H4 (cell line): ENCODE results near the gene ZNF473. TPM values are rescaled to one million over a fixed set of nuclear protein-coding genes. Genes with fewer than 3 reads are reported as not detected.
A peak's percentile ranks its signal among the peaks of the same experiment; 100 is the strongest.
"Not testable (repeated sequence)": the region's sequence is repeated elsewhere in the genome, so short reads cannot be mapped to it uniquely, and the experiment has no call there.

Source experiments
- DNase-seq: peaks from one replicate; pipeline ENCODE4 v3.0.0-alpha.2; 2015; ENCODE audit warnings: low spot score
- total RNA-seq: library from RNA; depleted of rRNA; stranded (reverse); fragments of >200 nt; shearing (Covaris generic); gene quantifications from 2 replicates; pipeline ENCODE4 v1.2.3, GENCODE V29; 2014

ZNF473 gene
- total RNA-seq, 1 experiment from 2014 or later: 15.8 TPM

DNA sequence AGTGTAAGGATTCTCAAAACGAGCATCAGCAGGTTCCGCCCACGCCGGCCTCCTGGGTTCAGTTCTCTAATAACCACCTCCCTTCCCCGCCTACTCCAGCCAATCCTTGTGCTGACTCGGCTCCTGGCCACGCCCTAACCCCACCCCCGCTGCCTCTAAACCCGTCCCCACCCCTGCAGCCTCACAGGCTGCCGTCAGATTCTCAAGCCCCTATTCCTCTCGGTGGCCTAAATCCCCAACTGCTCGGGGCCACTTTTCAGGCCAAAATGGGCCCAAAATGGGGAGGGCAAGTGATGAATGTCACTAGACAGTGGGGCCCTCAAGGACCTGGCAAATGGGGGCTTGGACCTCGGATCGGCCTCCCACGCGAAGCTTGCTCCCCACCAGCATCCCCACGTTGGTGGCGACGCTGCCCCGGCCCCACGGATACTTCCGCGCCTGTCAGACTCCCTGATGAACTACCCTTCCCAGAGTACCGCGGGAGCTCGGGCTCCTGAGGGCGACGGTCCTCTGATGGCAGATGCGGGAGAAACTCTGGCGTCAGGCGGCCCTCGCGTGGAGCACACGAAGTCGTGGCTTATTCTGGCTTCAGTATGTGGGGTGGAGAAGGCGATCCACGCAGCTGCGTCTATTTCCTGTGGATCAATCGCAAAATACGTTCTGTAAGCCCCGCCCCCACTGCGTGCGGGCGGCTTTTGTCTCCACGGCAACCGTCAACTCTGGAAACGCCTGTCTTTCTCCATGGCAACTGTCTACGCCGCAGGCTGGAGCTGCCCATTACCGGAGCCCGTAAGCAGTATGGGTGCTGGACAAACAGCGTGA, 24.8 kb downstream of the ZNF473 start:
- DNase-seq: peak; percentile 79

DNA sequence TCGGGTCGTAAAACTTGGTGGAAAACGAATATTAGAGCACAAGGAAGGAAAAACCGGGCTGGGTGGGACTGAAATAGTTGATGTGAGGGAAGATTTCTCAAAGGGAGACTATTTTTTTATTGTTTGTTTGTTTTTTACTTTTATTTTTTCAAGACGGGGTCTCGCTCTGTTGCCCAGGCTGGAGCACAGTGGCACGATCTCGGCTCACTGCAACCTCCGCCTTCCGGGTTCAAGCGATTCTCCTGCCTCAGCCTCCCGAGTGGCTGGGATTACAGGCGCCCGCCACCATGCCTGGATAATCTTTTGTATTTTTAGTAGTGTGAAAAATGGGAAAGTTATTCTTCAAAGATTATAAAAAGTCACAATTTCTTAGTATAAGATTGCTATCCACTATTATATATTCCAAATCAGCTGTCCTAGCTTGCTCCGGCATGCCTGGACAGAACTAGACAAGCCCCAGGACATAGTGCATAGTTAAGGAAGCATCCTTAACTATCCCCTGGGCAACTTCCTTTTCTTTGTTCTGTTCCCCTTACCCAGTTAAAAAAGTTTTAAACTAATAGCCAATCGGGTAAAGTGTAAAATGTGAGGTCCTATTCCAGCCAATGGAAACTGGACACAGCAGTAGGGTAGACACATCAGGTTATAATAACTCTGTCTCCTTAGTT, 25.6 kb downstream of the ZNF473 start:
- not testable (repeated sequence) for DNase-seq

DNA sequence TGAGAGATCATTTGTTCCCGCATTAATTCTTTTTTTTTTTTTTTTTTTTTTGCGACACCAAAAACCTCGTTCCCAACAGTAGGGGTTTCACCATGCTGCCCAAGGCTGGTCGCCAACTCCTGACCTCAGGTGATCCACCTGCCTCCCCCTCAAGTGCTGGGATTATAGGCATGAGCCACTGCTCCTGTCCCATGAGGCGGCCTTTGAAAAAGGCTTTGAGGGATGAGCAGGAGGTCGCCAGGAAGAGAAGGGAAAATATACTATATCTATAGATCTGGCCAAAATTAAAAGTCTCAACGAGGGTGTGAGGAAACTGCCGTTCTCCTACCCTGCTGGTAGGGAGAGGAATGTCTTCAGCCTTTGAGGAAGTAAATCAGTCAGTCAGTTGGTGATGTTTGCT, 26.2 kb downstream of the ZNF473 start:
- DNase-seq: no peak

- no peak for DNase-seq
These were observed 27.3 kb downstream of the ZNF473 start for GRCh38 chr19:50053119-50053518.

DNA sequence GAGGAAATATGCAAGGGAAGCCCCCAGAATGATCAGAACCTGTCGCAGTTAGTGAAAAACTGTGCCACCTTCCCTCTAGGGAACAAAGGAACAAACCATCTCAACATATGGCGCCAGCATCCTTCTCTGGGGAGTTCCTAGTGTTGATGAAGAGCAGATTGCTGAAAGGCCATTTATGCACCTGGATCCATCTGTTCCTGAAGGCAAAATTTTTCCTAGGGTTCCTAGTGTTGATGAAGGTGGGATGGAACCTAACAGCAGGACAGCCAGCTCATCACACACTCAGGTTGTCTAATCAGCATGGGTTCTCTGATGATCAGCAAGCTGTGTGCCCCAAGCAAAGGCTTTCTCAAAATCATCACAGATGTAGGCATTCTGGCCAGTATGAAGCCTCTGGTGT, 32.6 kb downstream of the ZNF473 start:
- no peak for DNase-seq

DNA sequence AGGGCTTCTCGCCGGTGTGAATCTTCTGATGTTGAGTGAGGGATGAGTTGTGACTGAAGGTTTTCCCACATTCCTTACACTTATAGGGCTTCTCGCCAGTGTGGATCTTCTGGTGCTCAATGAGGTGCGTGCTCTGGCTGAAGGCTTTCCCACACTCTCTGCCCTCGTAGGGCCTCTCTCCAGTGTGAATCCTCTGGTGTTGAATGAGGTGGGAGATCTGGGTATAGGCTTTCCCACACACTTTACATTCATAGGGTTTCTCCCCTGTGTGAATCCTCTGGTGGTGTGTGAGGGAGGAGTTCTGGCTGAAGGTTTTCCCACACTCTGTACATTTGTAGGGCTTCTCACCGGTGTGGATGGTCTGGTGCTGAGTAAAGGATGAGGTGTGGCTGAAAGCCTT, 33.2 kb downstream of the ZNF473 start:
- no peak for DNase-seq

DNA sequence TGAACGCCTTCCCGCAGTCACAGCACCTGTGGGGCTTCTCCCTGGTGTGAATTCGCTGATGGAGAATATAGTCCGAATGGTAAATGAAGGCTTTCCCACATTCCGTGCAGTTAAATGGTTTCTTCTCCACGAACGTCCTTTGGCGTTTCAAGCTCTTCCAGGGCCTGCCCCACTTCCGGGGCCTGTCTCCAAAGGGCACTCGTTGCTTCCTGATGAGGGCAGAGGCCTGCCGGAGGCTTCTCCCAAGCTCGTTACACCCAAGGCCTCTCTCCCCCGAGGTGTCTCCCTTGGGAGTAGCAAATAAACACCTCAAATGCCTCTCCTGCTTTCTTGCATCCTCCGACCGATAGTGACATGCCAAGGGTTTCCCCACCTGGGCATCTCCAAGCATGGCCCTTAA, 34.3 kb downstream of the ZNF473 start:
- no peak for DNase-seq

DNA sequence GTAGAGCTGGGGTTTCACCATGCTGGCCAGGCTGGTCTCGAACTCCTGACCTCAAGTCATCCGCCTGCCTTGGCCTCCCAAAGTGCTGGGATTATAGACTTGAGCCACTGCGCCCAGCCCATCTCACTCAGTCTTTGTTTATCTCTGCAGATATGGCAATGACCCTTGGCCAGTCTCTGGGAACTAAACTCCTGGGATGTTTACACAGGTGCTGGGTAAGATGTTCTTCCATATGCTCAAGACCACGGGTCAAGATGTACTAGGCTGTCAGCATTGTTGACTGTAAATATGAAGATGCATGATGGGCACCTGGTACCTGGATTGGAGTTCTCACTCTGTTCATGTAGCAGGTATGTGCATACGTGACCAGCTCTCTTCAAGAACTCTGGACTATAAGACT, 35.8 kb downstream of the ZNF473 start:
- no peak for DNase-seq

DNA sequence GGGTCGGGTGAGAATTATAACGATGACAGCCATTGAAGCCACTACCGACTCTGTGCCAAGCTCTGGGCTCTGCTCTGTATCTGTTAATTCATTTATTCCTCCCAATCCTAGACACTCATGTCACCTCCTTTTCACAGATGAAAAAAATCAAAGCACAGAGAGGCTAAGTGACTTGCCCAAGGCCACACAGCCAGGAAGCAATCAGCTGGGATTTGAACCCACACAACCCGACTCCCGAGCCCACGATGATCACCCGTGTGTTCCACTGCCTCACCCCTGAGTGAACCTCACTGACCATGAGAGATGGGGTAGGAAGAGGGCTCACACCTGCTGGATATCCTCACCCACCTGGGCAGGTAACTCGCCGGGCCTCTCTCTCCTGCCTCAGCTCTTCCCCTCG, 40.1 kb downstream of the ZNF473 start:
- DNase-seq: no peak

DNA sequence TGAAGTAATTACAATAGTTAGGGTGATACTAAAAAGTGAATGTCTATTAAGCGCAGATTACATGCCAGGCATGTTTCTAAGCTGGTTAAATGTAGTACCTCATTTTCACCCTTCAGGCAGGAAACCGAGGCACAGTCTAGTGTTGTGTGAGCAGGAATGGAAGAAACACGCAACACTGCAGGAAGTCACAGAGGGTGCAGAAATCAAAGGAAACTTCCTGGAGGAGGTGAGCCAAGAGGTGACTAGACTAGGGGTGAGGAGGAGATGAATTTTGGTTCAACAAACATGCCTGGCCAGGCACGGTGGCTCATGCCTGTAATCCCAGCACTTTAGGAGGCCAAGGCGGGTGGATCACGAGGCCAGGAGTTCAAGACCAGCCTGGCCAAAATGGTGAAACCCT, 41.8 kb downstream of the ZNF473 start:
- no peak for DNase-seq

DNA sequence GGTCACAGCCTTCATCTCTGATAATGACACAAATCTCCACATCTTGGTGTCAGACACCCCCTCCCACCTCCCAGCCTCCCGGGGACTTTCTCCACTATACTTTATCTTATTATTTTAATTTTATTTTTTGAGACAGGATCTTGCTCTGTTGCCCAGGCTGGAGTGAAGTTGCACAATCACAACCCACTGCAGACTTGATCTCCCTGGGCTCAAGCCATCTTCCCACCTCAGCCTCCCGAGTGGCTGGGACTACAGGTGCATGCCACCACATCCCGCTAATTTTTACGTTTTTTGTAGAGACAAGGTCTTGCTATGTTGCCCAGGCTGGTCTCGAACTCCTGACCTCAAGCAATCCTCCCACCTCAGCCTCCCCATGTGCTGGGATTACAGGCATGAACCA, 42.6 kb downstream of the ZNF473 start:
- DNase-seq: not testable (repeated sequence)

GRCh38 chr19:50075076-50075475, 49.3 kb downstream of the ZNF473 start:
- not testable (repeated sequence) for DNase-seq

DNA sequence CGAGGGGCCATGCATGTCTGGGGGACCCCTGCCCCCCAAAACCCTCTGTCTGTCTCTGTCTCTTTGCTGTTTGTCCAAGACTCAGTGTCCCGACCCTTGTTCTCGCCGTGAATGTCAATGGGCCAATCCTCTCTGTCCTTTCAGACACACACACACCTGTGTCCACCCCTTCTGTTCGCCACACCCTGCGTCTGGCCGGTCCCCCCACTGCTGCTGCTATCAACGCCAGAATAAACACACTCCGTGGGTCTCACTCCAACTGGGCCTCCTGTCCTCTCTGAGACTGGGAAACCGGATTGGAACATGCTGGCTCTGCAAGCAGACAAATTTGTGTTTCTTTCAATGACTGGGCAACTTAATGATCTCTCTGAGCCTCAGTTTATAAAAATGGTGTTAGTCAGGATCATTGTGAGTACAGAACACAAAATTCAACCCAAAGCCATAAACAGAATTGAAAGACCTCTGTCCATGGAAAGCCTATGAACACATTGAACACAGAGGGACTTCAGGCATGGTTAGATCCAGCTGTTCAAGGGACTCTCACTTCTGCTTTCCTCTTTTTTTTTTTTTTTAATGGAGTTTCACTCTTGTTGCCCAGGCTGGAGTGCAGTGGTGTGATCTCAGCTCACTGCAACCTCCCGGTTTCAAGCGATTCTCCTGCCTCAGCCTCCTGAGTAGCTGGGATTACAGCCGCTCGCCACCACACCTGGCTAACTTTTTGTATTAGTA, 50.0 kb downstream of the ZNF473 start:
- not testable (repeated sequence) for DNase-seq

GRCh38 chr19:50076581-50077355, 51.0 kb downstream of the ZNF473 start:
- not testable (repeated sequence) for DNase-seq

DNA sequence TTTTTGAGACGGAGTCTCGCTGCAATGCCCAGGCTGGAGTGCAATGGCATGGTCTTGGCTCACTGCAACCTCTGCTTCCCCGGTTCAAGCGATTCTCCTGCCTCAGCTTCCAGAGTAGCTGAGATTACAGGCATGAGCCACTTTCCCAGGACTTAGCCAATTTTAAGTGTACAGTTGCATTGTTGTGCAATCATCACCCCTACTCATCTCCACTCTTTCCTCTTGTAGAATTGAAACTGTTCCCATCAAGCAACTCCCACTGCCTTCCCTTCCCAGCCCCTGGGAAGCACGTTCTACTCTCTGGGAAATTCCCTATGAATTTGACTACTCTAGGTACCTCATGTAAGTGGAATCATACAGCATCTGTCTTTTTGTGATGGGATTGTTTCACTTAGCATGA, 53.2 kb downstream of the ZNF473 start:
- DNase-seq: not testable (repeated sequence)

DNA sequence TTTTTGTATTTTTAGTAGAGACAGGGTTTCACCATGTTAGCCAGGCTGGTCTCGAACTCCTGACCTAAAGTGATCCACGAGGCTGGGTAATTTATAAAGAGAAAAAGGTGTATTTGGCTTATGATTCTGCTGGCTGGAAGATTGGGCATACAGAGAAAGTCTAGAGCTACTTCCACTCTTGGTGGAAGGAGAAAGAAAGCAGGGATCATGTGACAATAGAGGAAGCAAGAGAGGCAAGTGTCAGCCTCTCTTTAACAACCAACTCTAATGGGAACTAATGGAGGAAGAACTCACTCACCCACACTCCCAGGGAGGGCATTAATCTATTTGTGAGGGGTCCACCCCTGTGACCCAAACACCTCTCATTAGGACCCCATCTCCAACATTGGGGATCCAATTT, 58.6 kb downstream of the ZNF473 start:
- DNase-seq: not testable (repeated sequence)

DNA sequence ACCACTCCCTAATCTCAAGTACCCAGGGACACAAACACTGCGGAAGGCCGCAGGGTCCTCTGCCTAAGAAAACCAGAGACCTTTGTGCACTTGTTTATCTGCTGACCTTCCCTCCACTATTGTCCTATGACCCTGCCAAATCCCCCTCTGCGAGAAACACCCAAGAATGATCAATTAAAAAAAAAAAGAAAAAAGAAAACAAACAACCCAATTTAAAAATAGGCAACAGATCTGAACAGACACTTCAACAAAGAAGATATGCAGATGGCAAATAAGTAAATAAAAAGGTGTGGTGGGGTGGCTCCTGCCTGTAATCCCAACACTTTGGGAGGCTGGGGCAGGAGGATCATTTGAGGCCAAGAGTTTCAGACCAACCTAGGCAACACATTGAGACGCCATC, 61.3 kb downstream of the ZNF473 start:
- not testable (repeated sequence) for DNase-seq

- peak; percentile 46 for DNase-seq
These were observed 64.9 kb downstream of the ZNF473 start for GRCh38 chr19:50090706-50091105.

DNA sequence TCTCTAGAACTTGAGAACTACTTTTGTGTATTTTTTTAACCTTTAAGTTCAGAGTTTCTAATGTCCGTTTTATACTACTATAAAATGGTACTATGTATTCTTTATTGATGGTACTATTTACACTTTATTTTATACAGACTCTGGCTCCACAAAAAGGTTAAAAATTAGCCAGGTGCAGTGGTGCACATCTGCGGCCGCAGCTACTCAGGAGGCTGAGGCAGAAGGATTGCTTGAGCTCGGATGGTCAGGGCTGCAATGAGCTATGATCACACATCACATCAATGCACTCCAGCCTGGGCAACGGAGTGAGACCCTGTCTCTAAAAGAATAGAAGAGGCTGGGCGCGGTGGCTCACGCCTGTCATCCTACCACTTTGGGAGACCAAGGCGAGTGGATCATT, 66.0 kb downstream of the ZNF473 start:
- not testable (repeated sequence) for DNase-seq

DNA sequence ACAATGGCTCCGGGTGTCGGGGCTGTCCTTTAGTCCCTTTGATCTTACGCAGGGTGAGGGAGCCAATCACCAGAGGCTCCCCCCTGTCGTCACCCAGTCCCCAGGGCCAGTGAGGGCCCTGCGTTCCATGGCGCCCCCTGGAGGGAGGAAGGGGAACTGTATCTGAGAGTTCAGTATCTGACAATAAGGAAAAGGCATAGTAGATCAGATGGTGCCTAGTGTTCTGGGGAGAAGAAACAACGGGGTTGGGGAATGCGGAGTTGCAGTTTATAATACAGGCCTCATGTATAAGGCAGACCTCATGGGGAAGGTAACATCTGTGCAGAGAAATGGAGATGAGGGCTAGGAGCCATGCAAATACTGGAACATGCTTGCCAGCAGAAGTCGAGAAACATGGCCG, 66.8 kb downstream of the ZNF473 start:
- not testable (repeated sequence) for DNase-seq

DNA sequence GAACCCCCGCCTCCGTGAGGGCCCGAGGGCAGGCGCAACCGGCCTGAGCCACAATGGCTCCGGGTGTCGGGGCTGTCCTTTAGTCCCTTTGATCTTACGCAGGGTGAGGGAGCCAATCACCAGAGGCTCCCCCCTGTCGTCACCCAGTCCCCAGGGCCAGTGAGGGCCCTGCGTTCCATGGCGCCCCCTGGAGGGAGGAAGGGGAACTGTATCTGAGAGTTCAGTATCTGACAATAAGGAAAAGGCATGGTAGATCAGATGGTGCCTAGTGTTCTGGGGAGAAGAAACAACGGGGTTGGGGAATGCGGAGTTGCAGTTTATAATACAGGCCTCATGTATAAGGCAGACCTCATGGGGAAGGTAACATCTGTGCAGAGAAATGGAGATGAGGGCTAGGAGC, 72.1 kb downstream of the ZNF473 start:
- not testable (repeated sequence) for DNase-seq

DNA sequence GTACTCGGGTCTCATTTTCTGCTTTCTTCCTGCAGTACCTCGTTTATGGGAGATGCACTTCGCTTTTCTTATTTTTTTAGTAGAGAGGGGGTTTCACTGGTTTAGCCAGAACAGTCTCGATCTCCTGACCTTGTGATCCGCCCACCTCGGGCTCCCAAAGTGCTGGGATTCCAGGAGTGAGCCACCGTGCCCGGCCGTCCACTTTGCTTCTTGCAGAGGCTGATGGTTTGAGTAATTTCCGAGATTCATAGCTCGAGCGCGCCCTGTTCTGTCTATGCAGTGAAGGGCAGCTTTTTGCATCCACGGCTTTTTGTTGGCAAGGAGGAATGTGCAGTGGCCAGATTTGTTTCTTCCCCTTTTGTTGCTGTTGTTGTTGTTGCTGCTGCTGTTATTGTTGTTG, 73.1 kb downstream of the ZNF473 start:
- DNase-seq: not testable (repeated sequence)
